Activated CD4-positive, alpha-beta T cell treated with anti-CD3 and anti-CD28 coated beads, Interleukin-2, Interleukin-6, amounts not matched to agents 100 ng/mL and 50 ng/mL, durations not matched to agents 16 hours and 8 hours (primary cell): Measurements from ENCODE around the gene MAFF.
"Not testable (repeated sequence)": the region's sequence is repeated elsewhere in the genome, so short reads cannot be mapped to it uniquely, and the experiment has no call there.

Experiments used
- DNase-seq: peaks from one replicate; pipeline ENCODE4 v3.0.0-alpha.2; 2020

MAFF gene

DNA sequence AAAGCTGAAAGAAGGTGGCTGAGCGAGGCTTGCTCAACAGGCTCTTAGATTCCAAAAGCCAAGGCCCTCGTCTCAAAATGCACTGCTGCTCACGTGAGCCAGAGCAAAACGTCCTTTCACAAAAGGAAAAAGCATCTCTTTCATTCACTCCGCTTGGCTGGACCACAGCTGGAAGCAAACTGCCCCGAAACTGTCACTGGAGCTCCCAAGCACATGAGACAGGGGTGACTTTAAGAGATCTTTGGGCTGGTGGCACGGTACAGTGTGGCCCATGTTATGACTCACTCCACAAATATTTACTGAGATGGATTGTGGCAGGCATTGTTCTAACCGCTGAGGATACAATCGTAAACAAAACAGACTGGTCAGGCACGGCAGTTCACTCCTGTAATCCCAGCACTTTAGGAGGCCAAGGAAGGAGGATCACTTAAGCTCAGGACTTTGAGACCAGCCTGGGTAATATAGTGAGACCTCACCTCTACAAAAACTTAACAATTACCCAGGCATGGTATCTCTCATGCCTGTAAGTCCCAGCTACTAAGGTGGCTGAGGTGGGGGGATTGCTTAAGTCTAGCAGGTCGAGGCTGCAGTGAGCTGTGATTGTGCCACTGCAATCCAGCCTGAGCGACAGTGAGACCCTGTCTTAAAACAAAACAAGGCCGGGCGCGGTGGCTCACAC is 23.7 kb upstream of the MAFF start:
- no peak for DNase-seq

- not testable (repeated sequence) for DNase-seq
Observed at GRCh38 chr22:38178605-38178937, 23.2 kb upstream of the MAFF start.

GRCh38 chr22:38180841-38181452 is 20.8 kb upstream of the MAFF start:
- DNase-seq: peak; percentile 46

- peak; percentile 100 for DNase-seq
Observed at GRCh38 chr22:38181453-38182200, 20.2 kb upstream of the MAFF start, which contains the start of gene PLA2G6. PLA2G6 (minus strand) TSS chr22:38181830; CDS start chr22:38169426, 12,404 bp downstream.

DNA sequence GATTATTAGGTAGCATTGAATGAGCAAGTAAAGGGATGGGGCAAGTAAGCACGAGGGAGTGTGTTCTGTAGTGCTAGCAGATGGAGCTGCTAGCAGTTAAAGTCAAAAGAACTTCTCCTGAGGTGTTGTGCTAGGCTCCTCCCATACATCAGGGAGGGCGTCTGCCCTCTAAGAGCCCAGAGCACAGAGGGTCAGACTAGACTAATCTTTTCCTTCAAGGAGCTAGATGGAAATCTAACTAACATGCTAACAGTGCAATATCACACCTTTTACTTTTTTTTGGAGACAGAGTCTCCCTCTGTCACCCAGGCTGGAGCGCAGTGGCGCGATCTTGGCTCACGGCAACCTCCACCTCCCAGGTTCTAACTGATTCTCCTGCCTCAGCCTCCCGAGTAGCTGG is 17.0 kb upstream of the MAFF start:
- DNase-seq: no peak

DNA sequence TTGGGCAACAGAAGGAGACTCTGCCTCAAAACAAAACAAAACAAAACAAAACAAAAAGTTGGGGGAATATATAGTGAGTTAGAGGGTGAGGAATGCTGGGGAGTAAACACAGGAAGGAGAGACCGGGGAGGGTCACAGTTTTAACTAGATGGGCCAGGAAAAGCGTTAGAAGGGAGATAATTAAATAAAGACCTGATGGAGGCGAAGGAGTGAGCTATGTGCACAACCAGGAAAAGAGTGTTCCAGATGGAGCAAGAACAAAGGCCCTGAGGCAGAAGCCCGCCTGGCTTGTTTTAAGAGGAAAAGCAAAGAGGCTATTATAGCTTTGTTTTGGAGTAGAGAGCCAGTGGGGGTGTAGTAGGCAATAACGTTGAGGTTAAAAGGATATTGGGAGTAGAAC is 15.4 kb upstream of the MAFF start:
- no peak for DNase-seq

DNA sequence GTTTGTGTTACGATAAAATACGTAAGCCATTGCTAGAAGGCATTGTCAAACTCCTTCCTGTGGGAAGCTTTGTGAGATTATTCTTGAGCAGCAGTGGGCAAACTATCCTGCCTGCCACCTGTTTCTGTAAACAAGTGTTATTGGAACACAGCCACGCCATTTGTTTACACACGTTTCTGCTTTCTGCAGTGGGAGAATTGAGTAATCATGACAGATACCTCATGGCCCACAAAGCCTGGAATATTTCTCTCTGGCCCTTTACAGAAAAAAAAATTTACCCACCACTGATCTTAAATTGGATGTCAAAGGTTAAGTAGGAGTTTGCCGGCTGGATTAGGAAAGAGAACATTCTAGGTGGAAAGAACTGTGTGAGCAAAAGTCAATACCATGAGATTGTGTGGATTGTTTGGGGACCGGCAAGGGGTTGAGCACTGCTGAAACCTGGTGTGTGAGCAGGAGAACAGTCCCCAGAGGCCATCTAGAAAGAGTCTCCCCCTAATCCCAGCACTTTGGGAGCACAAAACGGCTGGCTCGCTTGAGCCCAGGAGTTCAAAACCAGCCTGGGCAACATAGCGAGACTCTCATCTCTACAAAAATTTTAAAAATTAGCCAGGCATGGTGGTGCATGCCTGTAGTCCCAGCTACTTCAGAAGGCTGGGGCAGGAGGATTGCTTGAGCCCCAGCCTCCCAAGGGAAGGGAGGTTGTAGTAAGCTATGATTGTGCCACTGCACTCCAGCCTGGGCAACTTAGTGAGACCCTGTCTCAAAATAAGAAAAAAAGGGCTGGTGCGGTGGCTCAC is 14.2 kb upstream of the MAFF start:
- DNase-seq: no peak

GRCh38 chr22:38189104-38189503 is 12.7 kb upstream of the MAFF start:
- no peak for DNase-seq

DNA sequence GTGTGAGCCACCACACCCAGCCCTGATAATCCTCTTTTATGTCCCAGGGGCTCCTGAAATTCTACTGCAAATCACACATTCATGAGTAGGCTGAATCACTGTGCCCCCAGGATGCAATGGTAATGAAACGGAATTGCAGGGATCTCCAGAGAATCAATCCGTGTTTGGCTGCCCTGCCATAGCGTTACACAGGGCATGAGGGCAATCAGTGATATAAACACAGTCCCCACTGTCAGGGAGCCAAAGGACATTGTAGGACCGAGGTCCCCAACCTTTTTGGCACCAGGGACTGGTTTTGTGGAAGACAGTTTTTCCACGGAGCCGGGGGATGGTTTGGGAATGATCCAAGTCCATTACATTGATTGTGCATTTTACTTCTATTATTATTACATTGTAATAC is 11.2 kb upstream of the MAFF start:
- DNase-seq: no peak

- no peak for DNase-seq
Observed at GRCh38 chr22:38191055-38191454, 10.7 kb upstream of the MAFF start.

DNA sequence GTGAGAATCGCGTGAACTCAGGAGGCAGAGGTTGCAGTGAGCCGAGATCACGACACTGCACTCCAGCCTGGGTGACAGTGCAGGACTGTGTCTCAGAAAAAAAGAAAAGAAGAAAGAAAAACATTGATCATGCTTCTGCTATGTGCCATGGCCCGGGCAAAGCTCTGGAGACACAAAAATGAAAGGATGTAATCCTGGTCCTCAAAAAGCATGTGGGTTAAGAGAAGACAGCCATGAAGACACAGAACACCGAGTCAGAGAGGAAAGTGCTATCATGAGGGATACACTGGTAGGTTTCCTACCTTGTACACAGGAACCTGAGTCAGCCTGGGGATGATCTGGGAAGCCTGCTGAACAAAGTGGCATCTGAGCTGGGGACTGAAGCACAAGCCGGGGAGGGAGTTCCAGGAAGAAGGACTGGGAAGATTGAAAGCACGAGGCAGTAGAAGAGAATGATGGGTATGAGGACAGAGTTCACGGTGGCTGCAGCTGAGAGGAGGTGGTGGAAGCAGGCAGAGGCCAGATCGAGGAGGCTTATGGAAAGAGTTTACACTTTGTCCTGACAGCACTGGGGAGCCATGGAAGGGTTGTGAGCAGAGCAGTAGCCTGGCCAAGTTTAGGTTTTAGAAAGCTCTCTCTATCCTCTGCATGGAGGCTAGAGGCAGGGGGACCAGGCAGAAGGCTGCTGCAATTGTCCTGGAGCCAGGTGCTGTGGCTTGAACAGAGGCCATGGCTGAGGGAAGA is 9.9 kb upstream of the MAFF start:
- no peak for DNase-seq

GRCh38 chr22:38192475-38192863 is 9.3 kb upstream of the MAFF start:
- no peak for DNase-seq

- no peak for DNase-seq
Observed at GRCh38 chr22:38193580-38193979, 8.2 kb upstream of the MAFF start.

- no peak for DNase-seq
Observed at GRCh38 chr22:38196791-38197419, 4.9 kb upstream of the MAFF start.

DNA sequence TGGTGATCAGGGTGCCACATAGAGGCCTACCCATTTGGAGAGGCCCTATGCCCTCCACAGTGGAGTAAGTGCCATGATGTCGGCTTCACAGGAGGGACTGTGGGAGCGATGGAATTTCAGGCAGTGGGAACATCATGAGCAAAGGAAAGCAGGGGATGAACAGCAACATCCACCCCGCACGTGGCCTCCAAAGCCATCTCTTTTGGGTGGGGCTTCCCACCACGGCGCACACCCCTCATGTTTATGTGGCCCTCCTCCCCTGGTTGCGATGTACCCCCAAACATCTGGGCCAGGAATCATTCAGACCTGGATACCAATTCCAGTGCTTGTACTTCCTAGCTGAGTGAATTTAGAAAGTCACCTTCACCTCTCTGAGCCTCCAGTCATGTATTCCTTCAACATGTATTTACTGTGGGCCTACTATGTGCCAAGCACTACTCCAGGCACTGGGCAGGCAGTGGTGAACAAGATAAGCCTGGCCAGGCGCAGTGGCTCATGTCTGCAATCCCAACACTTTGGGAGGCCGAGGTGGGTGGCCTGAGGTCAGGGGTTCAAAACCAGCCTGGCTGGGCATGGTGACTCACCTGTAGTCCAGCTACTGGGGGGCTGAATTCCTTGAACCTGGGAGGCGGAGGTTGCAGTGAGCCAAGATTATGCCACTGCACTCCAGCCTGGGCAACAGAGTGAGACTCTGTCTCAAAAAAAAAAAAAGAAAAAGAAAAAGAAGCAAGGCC is 1.8 kb upstream of the MAFF start:
- DNase-seq: no peak

GRCh38 chr22:38201371-38201710 is 453 bp upstream of the MAFF start:
- DNase-seq: no peak

DNA sequence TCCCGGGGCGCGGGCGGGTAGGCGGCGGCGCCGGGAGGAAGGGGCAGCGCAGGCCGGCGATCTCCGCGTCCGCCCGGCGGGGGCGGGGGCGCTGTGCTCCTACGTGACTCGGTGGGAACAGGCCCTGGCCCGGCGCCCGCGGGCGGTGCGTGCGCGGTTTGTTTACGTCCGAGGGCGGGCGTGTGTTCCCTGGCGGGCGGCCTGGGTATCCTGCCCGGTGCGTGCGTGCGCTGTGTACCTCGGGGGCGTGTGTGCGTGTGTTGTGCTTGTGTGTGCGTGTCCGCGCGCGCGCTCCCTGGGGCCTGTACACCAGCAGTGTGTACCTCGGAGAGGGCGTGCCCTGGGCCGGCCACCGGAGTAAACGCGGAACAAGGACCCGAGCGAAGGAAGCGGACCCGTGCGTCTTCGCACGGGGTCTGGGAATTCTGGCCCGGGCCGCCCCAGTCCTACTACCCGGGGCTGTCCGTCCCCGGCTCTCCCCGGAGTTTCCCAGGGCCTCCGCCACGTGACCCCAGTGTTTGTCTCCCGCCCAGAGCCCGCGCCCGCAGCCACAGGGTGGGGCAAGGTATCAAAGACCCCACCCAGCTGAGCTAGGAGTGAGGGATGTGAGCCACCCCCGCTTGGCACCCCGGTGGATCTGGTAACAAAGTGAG is 769 bp downstream of the MAFF start:
- DNase-seq: peak; percentile 65

GRCh38 chr22:38203090-38203810 is 1.5 kb downstream of the MAFF start:
- peak; percentile 53 for DNase-seq

GRCh38 chr22:38203855-38204514 is 2.2 kb downstream of the MAFF start:
- DNase-seq: no peak

DNA sequence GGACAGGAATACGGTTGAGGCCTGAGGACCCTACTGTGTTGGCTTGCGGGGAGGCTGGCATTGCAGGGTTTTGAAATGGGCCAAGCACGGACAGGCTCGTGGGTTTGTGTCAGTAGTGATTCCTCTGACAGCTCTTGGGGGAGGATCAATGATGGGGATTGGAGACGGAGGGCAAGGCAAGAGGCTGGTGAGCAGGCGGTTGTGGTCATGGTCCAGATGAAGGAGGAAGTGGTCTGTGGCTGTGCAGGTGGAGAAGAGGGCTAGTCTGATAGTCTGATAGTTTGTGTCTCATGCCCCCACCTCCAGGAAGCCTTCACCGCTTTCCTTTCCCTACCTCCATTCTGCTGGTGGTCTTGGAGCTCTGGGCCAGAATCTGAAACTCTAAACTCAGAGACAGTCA is 3.0 kb downstream of the MAFF start:
- peak; percentile 23 for DNase-seq
